Osteocyte (in vitro differentiated cells): ENCODE measurements around the gene GLT1D1. TPM values are rescaled to one million over a fixed set of nuclear protein-coding genes. Genes with fewer than 3 reads are reported as not detected.

ENCODE experiments used
- DNase-seq: peaks from one replicate; pipeline ENCODE4 v3.0.0; 2021; ENCODE audit warnings: mixed read lengths; ENCODE audit not compliant: unreplicated experiment; ENCODE audit errors: extremely low spot score
- H3K27ac Mint-ChIP-seq: one replicate; pipeline ENCODE4 v1.8.0; 2021; ENCODE audit warnings: mild to moderate bottlenecking, mixed read lengths; ENCODE audit not compliant: unreplicated experiment
- H3K27me3 Mint-ChIP-seq: one replicate; pipeline ENCODE4 v1.8.0; 2021; ENCODE audit warnings: mixed read lengths; ENCODE audit not compliant: unreplicated experiment
- H3K36me3 Mint-ChIP-seq: one replicate; pipeline ENCODE4 v1.8.0; 2021; ENCODE audit warnings: mixed read lengths; ENCODE audit not compliant: unreplicated experiment
- H3K4me1 Mint-ChIP-seq: one replicate; pipeline ENCODE4 v1.8.0; 2021; ENCODE audit warnings: mixed read lengths; ENCODE audit not compliant: unreplicated experiment
- H3K4me3 Mint-ChIP-seq: one replicate; pipeline ENCODE4 v1.8.0; 2021; ENCODE audit warnings: mild to moderate bottlenecking, moderate library complexity, mixed read lengths; ENCODE audit not compliant: unreplicated experiment
- H3K9me3 Mint-ChIP-seq: one replicate; pipeline ENCODE4 v1.8.0; 2021; ENCODE audit warnings: mixed read lengths; ENCODE audit not compliant: unreplicated experiment
- CTCF ChIP-seq: fragments of 200-600 bp; sonication (generic); IDR thresholded peaks from 2 replicates; pipeline ENCODE4 v1.5.0; 2021; ENCODE audit warnings: antibody characterized with exemption, mild to moderate bottlenecking, moderate library complexity
- total RNA-seq: library from RNA; stranded (reverse); gene quantifications from 2 replicates; pipeline ENCODE4 v1.2.1, GENCODE V29; 2021

Gene GLT1D1
- total RNA-seq, 1 donor from 2014 or later: 0.11 TPM

- peaks cover 2% of the 10 kb centered on the region for H3K27me3 Mint-ChIP-seq
- no peak for TF ChIP-seq CTCF
Measured at GRCh38 chr12:128959901-128960300, 106.6 kb downstream of the GLT1D1 start.

GRCh38 chr12:128961308-128961902 is 108.1 kb downstream of the GLT1D1 start:
- Mint-ChIP-seq H3K4me3 (no peak overlapping the region), H3K27ac (no peak overlapping the region), H3K4me1 (no peaks in the 10 kb centered on the region), H3K36me3 (no peaks in the 10 kb centered on the region), H3K27me3 (peaks cover 3% of the 10 kb centered on the region), H3K9me3 (peaks cover 15% of the 10 kb centered on the region)
- TF ChIP-seq CTCF: no peak
- no peak for DNase-seq

More at GRCh38 chr12:128959901-128960300, 106.6 kb downstream of the GLT1D1 start:
- H3K4me1 Mint-ChIP-seq: no peaks in the 10 kb centered on the region
- H3K27ac Mint-ChIP-seq: no peak overlapping the region
- DNase-seq: no peak
- peaks cover 18% of the 10 kb centered on the region for H3K9me3 Mint-ChIP-seq
- H3K36me3 Mint-ChIP-seq: no peaks in the 10 kb centered on the region
- H3K4me3 Mint-ChIP-seq: no peak overlapping the region

- H3K4me3 Mint-ChIP-seq: no peak overlapping the region
- peaks cover 3% of the 10 kb centered on the region for H3K27me3 Mint-ChIP-seq
- peaks cover 15% of the 10 kb centered on the region for H3K9me3 Mint-ChIP-seq
- no peak for DNase-seq
- H3K36me3 Mint-ChIP-seq: no peaks in the 10 kb centered on the region
- TF ChIP-seq CTCF: no peak
- H3K4me1 Mint-ChIP-seq: no peaks in the 10 kb centered on the region
- H3K27ac Mint-ChIP-seq: no peak overlapping the region
Measured at GRCh38 chr12:128961957-128962356, 108.7 kb downstream of the GLT1D1 start.

GRCh38 chr12:128966203-128966810 is 113.0 kb downstream of the GLT1D1 start:
- TF ChIP-seq CTCF: no peak
- Mint-ChIP-seq H3K27ac (no peak overlapping the region), H3K9me3 (peaks cover 10% of the 10 kb centered on the region), H3K36me3 (no peaks in the 10 kb centered on the region), H3K4me1 (peaks cover 8% of the 10 kb centered on the region), H3K27me3 (peaks cover 18% of the 10 kb centered on the region), H3K4me3 (no peak overlapping the region)
- DNase-seq: no peak

GRCh38 chr12:128968668-128969067 is 115.4 kb downstream of the GLT1D1 start:
- Mint-ChIP-seq H3K9me3 (peaks cover 9% of the 10 kb centered on the region), H3K27me3 (peaks cover 18% of the 10 kb centered on the region)

More at GRCh38 chr12:128968668-128969067, 115.4 kb downstream of the GLT1D1 start:
- H3K27ac Mint-ChIP-seq: no peak overlapping the region
- no peak for TF ChIP-seq CTCF
- H3K4me1 Mint-ChIP-seq: peaks cover 8% of the 10 kb centered on the region
- no peak overlapping the region for H3K4me3 Mint-ChIP-seq
- no peaks in the 10 kb centered on the region for H3K36me3 Mint-ChIP-seq
- no peak for DNase-seq
